Adrenal gland (tissue), 12 donors: Measurements from ENCODE around the gene BAHCC1. TPM values are rescaled to one million over a fixed set of nuclear protein-coding genes. Genes with fewer than 3 reads are reported as not detected.
"Not testable (repeated sequence)": the region's sequence is repeated elsewhere in the genome, so short reads cannot be mapped to it uniquely, and the experiment has no call there.

ENCODE experiments used
- DNase-seq, 7 donors: peaks; one replicate each; pipeline ENCODE4 v3.0.0-alpha.2; 2019 to 2020
- H3K27ac ChIP-seq, 5 donors: fragments of 200-600 bp; sonication (generic) in 4 of 5; 1 replicate in 3 of 5; 2 replicates in 2 of 5; pipeline versions ENCODE4 v1.5.1 to v1.8.0; 2016 to 2020; ENCODE audit warnings: mild to moderate bottlenecking in 1 of 5
- H3K27me3 ChIP-seq: fragments of 200-600 bp; 2 replicates; pipeline ENCODE4 v1.8.0; 2021
- H3K36me3 ChIP-seq, 2 donors: fragments of 200-600 bp; replicated peaks in 1 of 2; 1 replicate in 1 of 2; 2 replicates in 1 of 2; pipeline versions ENCODE4 v1.5.1 to v1.8.0; 2018 to 2022
- H3K4me1 ChIP-seq, 2 donors: fragments of 200-600 bp; replicated peaks in 1 of 2; 1 replicate in 1 of 2; 2 replicates in 1 of 2; pipeline versions ENCODE4 v1.5.1 to v1.8.0; 2018 to 2021
- H3K4me3 ChIP-seq, 4 donors: fragments of 200-600 bp; sonication (generic) in 3 of 4; one replicate each; pipeline ENCODE4 v1.5.1; 2016 to 2018
- H3K9me3 ChIP-seq, 3 donors: fragments of 200-600 bp; sonication (generic) in 1 of 3; replicated peaks in 1 of 3; 1 replicate in 2 of 3; 2 replicates in 1 of 3; pipeline versions ENCODE4 v1.5.1 to v1.8.0; 2016 to 2021
- CTCF ChIP-seq, 6 experiments: fragments of 450-650 bp in 4 of 6; fragments of 200-600 bp in 2 of 6; sonication (generic) in 1 of 6; IDR thresholded peaks; 1 replicate in 5 of 6; 2 replicates in 1 of 6; pipeline versions ENCODE4 v1.5.1 to v1.8.0; 2016 to 2021; ENCODE audit warnings: antibody characterized with exemption in 6 of 6, mild to moderate bottlenecking in 2 of 6, moderate library complexity in 1 of 6
- POLR2A ChIP-seq, 2 donors: fragments of 450-650 bp; IDR thresholded peaks; one replicate each; pipeline ENCODE4 v1.6.1; 2017; ENCODE audit warnings: antibody characterized with exemption in 2 of 2, mild to moderate bottlenecking in 2 of 2, moderate library complexity in 1 of 2
- WGBS, 4 donors: extraction: QIAGEN DNeasy Blood & Tissue Kit in 2 of 4; methylation state at CpG; one replicate each; pipeline versions ENCODE4 v1.1.5 to v1.1.7; 2013 to 2017; 5-methylcytosine and 5-hydroxymethylcytosine counted together
- intact Hi-C, 2 donors: fragments of 100-400 bp; cut with DNase I; formaldehyde crosslinking; loops; one replicate each; pipeline versions ENCODE4 v1.14.1 to v1.15.0; 2022 to 2023
- polyA plus RNA-seq, 3 donors: library from polyadenylated mRNA; stranded (reverse); fragments of 200-250 nt in 2 of 3; fragments of 350-450 nt in 1 of 3; fragmentation: Illumina TruSeq in 1 of 3; extraction: RNeasy Lipid Tissue Mini Kit (QIAGEN cat#74804) in 1 of 3; gene quantifications; one replicate each; pipeline ENCODE4 v1.2.3, GENCODE V29; 2013 to 2014
- total RNA-seq, 9 donors: library from RNA; depleted of rRNA in 4 of 9; stranded (reverse); fragments of >200 nt in 4 of 9; fragments of 120-200 nt in 1 of 9; fragmentation: NEBNext Ultra II Directional in 1 of 9; extraction: Animal tissue kit (Norgen Biotek cat#: 25700) in 1 of 9; gene quantifications; one replicate each; pipeline versions ENCODE4 v1.1.0 to v1.2.4, GENCODE V29; 2013 to 2023
- donor health status: healthy with polysubstance abuse.
- donor health status: Bipolar disorder and iron deficiency.
- donor health status: DM: yes; HTN: yes; CAD: no.
- donor health status: DM: no; HTN: no; CAD: no.
- donor health status: DM: no; HTN: no; CAD: no.
- donor health status: DM: yes; HTN: yes; CAD: no.

Gene BAHCC1
- total and polyA plus RNA-seq, 12 donors = 1.7 to 68.0 (median 18.4) TPM

GRCh38 chr17:81424151-81425017 lies 29.1 kb downstream of the BAHCC1 start:
- H3K4me1 ChIP-seq = peaks cover 48 to 68% of the 10 kb centered on the region in 2 donors
- H3K9me3 ChIP-seq = no peaks in the 10 kb centered on the region
- intact Hi-C loops = no loop called here
- no peaks in the 10 kb centered on the region for H3K36me3 ChIP-seq
- no peaks in the 10 kb centered on the region for H3K27me3 ChIP-seq
- 58 to 100% (median 78%) methylated on average over 1 to 5 of the region's 5 CpGs for WGBS, 4 donors
- H3K4me3 ChIP-seq = no peak overlapping the region
- no peak for TF ChIP-seq CTCF (IDR thresholded peaks at IDR 0.05)
- no peak for TF ChIP-seq POLR2A (IDR thresholded peaks at IDR 0.05)
- peak in 3 of 7 donors; percentile 50 to 72 (median 65) for DNase-seq
- peak overlapping the region in 4 of 5 donors; percentile 66 to 93 (median 86) for H3K27ac ChIP-seq

- H3K4me3 ChIP-seq, H3K9me3 ChIP-seq, H3K36me3 ChIP-seq, H3K27ac ChIP-seq, intact Hi-C loops, H3K27me3 ChIP-seq, DNase-seq: not testable (repeated sequence)
- H3K4me1 ChIP-seq = peaks cover 55 to 68% of the 10 kb centered on the region in 2 donors
These were observed 29.8 kb downstream of the BAHCC1 start for GRCh38 chr17:81425041-81425440.

- intact Hi-C loops, H3K27ac ChIP-seq, H3K36me3 ChIP-seq, H3K9me3 ChIP-seq, DNase-seq, H3K27me3 ChIP-seq, H3K4me3 ChIP-seq: not testable (repeated sequence)
- 75 to 88% (median 86%) methylated on average over 4 of the region's 4 CpGs for WGBS, 4 donors
- H3K4me1 ChIP-seq = peaks cover 50 to 64% of the 10 kb centered on the region in 2 donors
These were observed 30.6 kb downstream of the BAHCC1 start for GRCh38 chr17:81425716-81426392.

- no peak overlapping the region for H3K4me3 ChIP-seq
- no peaks in the 10 kb centered on the region for H3K36me3 ChIP-seq
- intact Hi-C loops = no loop called here
- WGBS, 4 donors = 75 to 85% (median 80%) methylated on average over 15 to 22 of the region's 22 CpGs
- TF ChIP-seq CTCF (IDR thresholded peaks at IDR 0.05) (no peak), POLR2A (IDR thresholded peaks at IDR 0.05) (no peak)
- DNase-seq = no peak
- peaks cover 43 to 56% of the 10 kb centered on the region in 2 donors for H3K4me1 ChIP-seq
- no peak overlapping the region for H3K27ac ChIP-seq
- no peaks in the 10 kb centered on the region for H3K27me3 ChIP-seq
- H3K9me3 ChIP-seq = no peaks in the 10 kb centered on the region
These were observed 31.3 kb downstream of the BAHCC1 start for GRCh38 chr17:81426393-81427172.
